HG02943 (cell line): ENCODE results near the gene ZMYND8.

Experiments
- ATAC-seq: cut with Tn5 transposase; IDR thresholded peaks from one replicate; pipeline ENCODE4 v1.9.1; 2021; ENCODE audit warnings: mild to moderate bottlenecking, low read depth, moderate library complexity; ENCODE audit not compliant: unreplicated experiment

ZMYND8 gene

GRCh38 chr20:47335251-47336128, 21.0 kb downstream of the ZMYND8 start:
- no peak for ATAC-seq

DNA sequence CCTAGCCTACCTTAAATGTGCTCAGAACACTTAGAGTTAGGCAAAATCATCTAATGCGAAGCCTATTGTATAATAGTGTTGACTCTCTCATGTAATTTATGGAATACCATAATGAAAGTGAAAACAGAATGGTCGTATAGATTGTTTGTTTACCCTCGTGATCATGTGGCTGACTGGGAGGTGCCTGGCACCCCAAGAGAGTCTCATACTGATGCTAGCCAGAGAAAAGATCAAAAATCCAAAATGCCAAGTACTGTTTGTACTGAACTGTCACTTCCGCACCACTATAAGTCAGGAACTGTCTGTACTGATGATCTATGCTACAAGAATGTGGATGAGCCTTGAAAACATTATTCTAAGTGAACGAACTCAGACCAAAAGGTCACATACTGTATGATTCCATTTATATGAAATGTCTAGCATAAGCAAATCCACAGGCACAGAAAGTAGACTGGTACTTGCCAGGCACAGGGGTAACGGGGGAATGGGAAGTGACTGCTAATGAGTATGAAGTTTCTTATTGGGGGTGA, 22.4 kb downstream of the ZMYND8 start:
- no peak for ATAC-seq

- ATAC-seq, result no peak
These were observed 23.9 kb downstream of the ZMYND8 start for GRCh38 chr20:47332381-47333206.

GRCh38 chr20:47330933-47331708, 25.4 kb downstream of the ZMYND8 start:
- no peak for ATAC-seq

DNA sequence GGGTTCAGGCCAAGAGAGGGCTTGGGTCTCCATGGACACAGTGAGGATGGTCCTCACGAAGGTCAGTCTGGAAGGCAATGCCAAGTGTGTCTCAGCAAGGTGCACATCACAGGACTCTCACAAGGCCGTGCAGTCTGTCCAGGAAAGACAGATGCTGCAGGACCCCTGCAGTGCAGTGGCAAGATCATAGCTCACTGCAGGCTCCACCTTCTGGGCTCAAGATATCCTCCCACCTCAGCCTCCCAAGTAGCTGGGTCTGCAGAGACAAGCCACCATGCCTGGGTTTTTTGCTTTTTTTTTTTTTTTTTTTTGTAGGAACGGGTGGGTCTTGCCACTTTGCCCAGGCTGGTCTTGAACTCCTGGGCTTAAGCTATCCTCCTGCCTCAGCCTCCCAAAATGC, 26.4 kb downstream of the ZMYND8 start:
- no peak for ATAC-seq

GRCh38 chr20:47328129-47328528, 28.4 kb downstream of the ZMYND8 start:
- ATAC-seq, result no peak

GRCh38 chr20:47327711-47328110, 28.8 kb downstream of the ZMYND8 start:
- no peak for ATAC-seq

DNA sequence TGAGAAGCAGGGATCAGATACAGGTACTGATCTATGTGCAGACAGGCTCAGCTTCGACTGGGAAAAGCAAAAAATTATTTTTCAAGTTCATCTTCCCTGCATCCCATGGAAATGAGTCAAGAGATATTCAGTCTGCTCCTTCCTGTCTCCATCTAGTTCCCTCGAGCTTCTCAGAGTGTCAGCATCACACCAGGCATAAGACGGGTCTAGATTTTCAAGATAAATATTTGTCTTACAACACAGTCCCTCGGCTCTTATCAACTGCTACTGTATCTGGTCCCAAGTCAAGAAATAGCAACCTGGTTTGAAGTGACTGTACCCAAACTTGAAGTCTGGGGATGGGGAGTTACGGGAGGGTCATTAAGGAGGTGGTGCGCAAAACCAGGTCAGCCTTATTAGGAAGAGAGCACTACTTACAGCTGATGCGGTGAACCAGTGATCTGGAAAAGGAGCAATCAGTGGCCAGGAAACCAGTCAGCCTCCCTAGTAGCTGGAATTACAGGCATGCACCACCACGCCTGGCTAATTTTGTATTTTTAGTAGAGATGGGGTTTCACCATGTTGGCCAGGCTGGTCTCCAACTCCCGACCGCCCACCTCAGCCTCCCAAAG, 29.7 kb downstream of the ZMYND8 start:
- ATAC-seq, result no peak

DNA sequence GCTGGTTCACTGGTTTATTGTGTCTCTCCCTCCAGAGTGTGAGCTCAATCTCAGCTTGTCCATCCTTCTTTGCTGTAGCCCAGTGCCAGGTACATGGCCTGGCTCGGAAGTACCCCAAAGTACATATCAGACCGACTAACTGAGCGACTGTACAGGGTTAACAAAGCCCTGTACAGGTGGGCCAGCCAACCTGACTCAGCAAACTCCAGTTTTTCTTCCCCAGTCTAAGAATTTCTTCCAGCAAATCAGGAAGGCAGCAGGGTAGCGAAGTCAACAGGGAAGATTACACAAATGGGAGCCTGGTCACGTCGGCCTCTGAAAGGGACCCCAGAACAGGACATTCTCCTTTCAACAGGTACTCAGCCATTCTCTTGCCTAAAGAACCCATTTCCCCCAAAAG, 31.3 kb downstream of the ZMYND8 start:
- ATAC-seq, result no peak

GRCh38 chr20:47320990-47321805, 35.3 kb downstream of the ZMYND8 start:
- ATAC-seq, result no peak

- ATAC-seq, result no peak
These were observed 36.8 kb downstream of the ZMYND8 start for GRCh38 chr20:47319517-47320252.

GRCh38 chr20:47318586-47319516, 37.6 kb downstream of the ZMYND8 start:
- no peak for ATAC-seq

DNA sequence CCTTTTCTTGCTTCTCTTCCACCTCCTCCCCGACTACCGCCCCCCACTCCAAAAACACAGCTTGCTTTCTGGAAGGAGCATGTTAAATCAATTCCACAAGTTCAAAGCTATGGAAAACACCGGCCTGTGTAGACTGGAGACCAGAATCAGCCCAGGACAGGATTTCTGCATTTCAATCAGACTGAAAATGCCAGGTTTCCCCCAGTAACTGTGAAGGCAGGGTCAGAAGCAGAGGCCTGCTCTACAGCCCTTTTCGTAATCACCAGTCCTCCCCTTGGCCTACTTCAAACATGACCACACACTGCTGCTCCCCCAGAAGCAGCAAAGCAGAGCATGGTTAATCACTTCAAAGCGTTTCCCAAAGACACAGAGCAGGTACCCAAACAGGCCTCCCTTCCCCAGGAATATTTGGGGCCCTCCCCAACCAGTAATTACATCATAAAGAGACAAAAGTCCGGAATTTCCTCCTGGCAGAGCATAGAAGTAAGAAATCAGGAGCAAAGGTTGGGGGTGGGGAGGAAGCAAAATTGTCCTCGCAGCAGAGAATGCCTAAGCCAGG, 38.4 kb downstream of the ZMYND8 start:
- no peak for ATAC-seq

- ATAC-seq, result no peak
These were observed 39.2 kb downstream of the ZMYND8 start for GRCh38 chr20:47317127-47317895.

DNA sequence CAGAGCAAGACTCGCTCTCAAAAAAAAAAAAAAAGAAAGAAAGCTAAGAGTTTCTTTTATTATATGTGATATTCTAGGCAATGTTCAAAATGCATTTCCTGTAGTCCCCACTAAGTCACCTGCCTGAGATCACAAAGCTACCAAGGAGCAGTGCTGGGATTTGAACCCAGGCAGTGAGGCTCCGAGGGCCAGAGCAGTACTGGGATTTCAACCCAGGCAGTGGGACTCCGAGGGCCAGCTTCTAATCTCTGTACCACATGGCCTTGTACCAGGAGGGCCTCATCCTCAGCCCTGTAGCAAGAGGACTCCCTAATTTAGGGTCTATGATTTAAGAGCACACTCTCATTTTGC, 39.7 kb downstream of the ZMYND8 start:
- ATAC-seq, result no peak

DNA sequence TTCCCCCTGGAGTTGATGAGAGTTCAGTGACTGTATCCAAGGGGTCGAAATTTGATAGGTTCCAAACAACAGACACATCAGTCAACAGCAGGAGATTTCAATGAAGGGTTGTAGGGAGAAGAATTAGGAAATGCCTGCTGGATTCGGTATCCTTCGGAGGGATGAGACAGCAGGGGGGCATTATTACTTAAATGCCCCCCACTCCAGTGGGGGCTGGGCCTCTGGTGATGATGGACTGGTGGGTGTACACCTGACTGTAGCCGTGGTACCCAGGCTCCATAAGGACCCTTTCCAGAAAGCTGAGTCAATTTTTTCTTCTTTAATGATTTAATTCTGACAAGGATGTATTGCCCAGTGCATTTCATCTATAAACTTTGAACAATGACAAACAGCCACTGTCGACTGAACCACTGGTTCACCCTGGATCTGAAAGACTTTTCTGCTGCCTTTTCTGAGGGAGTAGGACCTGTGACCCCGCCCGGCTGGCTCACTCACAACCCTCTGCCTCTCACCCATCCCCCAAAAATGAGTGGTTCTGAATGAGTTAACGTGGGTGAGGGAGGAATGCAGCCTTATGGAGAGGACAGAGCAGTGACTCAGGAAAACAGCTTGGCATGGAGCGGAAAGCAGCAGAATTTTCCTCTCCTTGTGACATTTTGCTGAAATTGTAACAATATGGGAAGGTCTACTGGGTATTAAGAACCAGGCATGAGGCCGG, 41.0 kb downstream of the ZMYND8 start:
- ATAC-seq, result no peak
